H1 (cell line): Measurements from ENCODE around the gene SGMS1. TPM values are rescaled to one million over a fixed set of nuclear protein-coding genes. Genes with fewer than 3 reads are reported as not detected.
"Not testable (repeated sequence)": the region's sequence is repeated elsewhere in the genome, so short reads cannot be mapped to it uniquely, and the experiment has no call there.

Experiments used
- CTCF ChIA-PET: fragments of 300-600 bp; sonication (Branson Sonifier 250); formaldehyde crosslinking; loops from one replicate; lab custom pipeline; 2021; ENCODE audit not compliant: partially characterized antibody; lab: Charles Lee
- POLR2A ChIA-PET: fragments of 300-600 bp; sonication (Branson Sonifier 250); formaldehyde crosslinking; loops from one replicate; lab custom pipeline; 2021; ENCODE audit warnings: inconsistent platforms; ENCODE audit not compliant: partially characterized antibody; lab: Charles Lee
- DNase-seq, 2 experiments: peaks; one replicate each; pipeline versions ENCODE4 v3.0.0 to v3.0.0-alpha.2; 2010 to 2022; ENCODE audit warnings: low spot score in 2 of 2, low read depth in 1 of 2, mixed read lengths in 1 of 2
- FAIRE-seq: peaks from 2 replicates; lab custom pipeline; 2011; peaks lifted over from hg19 to GRCh38; lab: Jason Lieb, UNC
- H2AFZ ChIP-seq: 2 replicates; pipeline ENCODE4 v1.8.1; 2012; ENCODE audit warnings: low read length, inconsistent platforms
- H2AK5ac ChIP-seq: 2 replicates; pipeline ENCODE4 v1.6.1; 2013; ENCODE audit warnings: low read depth, low read length
- H2BK120ac ChIP-seq: replicated peaks from 2 replicates; pipeline ENCODE3; 2013; ENCODE audit warnings: low read depth, low read length, inconsistent platforms
- H2BK12ac ChIP-seq: 2 replicates; pipeline ENCODE4 v1.6.1; 2013; ENCODE audit warnings: low read depth, low read length
- H2BK15ac ChIP-seq: 2 replicates; pipeline ENCODE4 v1.6.1; 2013; ENCODE audit warnings: low read length
- H2BK20ac ChIP-seq: 2 replicates; pipeline ENCODE4 v1.6.1; 2013; ENCODE audit warnings: low read length
- H2BK5ac ChIP-seq: 2 replicates; pipeline ENCODE4 v1.6.1; 2013; ENCODE audit warnings: low read depth, low read length
- H3K14ac ChIP-seq: 2 replicates; pipeline ENCODE4 v1.6.1; 2013; ENCODE audit warnings: inconsistent platforms; ENCODE audit not compliant: insufficient read length
- H3K18ac ChIP-seq: 2 replicates; pipeline ENCODE4 v1.6.1; 2013; ENCODE audit warnings: low read length; ENCODE audit errors: extremely low read depth
- H3K23ac ChIP-seq: 2 replicates; pipeline ENCODE4 v1.6.1; 2013; ENCODE audit warnings: inconsistent platforms; ENCODE audit not compliant: insufficient read length
- H3K23me2 ChIP-seq: 2 replicates; pipeline ENCODE4 v1.6.1; 2013; ENCODE audit warnings: low read depth, low read length
- H3K27ac ChIP-seq: 2 replicates; pipeline ENCODE4 v1.6.1; 2011; ENCODE audit warnings: low read depth, low read length, inconsistent platforms
- H3K27me3 ChIP-seq, 4 experiments: replicated peaks in 1 of 4; 1 replicate in 1 of 4; 2 replicates in 3 of 4; pipeline versions ENCODE4 v1.6.1 to v1.8.1; 2011 to 2013; ENCODE audit warnings: low read length in 3 of 4, mild to moderate bottlenecking in 3 of 4, inconsistent platforms in 2 of 4, mixed read lengths in 2 of 4, moderate library complexity in 1 of 4; ENCODE audit not compliant: control insufficient read depth in 3 of 4, insufficient read depth in 3 of 4; ENCODE audit errors: extremely low read depth in 1 of 4
- H3K36me3 ChIP-seq, 4 experiments: 2 replicates each; pipeline versions ENCODE4 v1.6.1 to v1.8.1; 2011 to 2013; ENCODE audit warnings: mild to moderate bottlenecking in 4 of 4, low read length in 3 of 4, moderate library complexity in 2 of 4, control low read depth in 1 of 4, inconsistent platforms in 1 of 4; ENCODE audit not compliant: insufficient read depth in 4 of 4, control insufficient read depth in 2 of 4
- H3K4ac ChIP-seq: replicated peaks from 2 replicates; pipeline ENCODE3; 2013; ENCODE audit warnings: low read length, low read depth, mixed read lengths, inconsistent platforms; ENCODE audit not compliant: insufficient read length
- H3K4me1 ChIP-seq, 4 experiments: replicated peaks in 1 of 4; 1 replicate in 1 of 4; 2 replicates in 3 of 4; pipeline versions ENCODE4 v1.6.1 to v1.8.1; 2011 to 2013; ENCODE audit warnings: low read length in 3 of 4, inconsistent platforms in 2 of 4, mixed read lengths in 1 of 4; ENCODE audit not compliant: insufficient read depth in 4 of 4, control insufficient read depth in 3 of 4
- H3K4me2 ChIP-seq, 2 experiments: 2 replicates each; pipeline versions ENCODE4 v1.6.1 to v1.8.1; 2011 to 2013; ENCODE audit warnings: low read depth in 2 of 2, low read length in 2 of 2, control low read depth in 1 of 2, inconsistent platforms in 1 of 2, mild to moderate bottlenecking in 1 of 2; ENCODE audit not compliant: insufficient read depth in 1 of 2
- H3K4me3 ChIP-seq, 4 experiments: fragments of 200-600, 300-600 bp in 1 of 4; sonication (generic), shearing (Covaris generic), sonication (Bioruptor Twin) in 1 of 4; 2 replicates each; pipeline versions ENCODE4 v1.5.1 to v1.8.1; 2011 to 2016; ENCODE audit warnings: low read length in 4 of 4, low read depth in 3 of 4, control low read depth in 2 of 4, inconsistent platforms in 2 of 4, mild to moderate bottlenecking in 2 of 4, mixed read lengths in 1 of 4, moderate library complexity in 1 of 4; ENCODE audit not compliant: insufficient read depth in 2 of 4; ENCODE audit errors: extremely low read depth in 1 of 4
- H3K56ac ChIP-seq: replicated peaks from 2 replicates; pipeline ENCODE3; 2013; ENCODE audit warnings: low read depth, mild to moderate bottlenecking, mixed read lengths, low read length, inconsistent platforms; ENCODE audit not compliant: insufficient read length
- H3K79me1 ChIP-seq: 2 replicates; pipeline ENCODE4 v1.6.1; 2013; ENCODE audit warnings: low read depth, low read length, control low read depth
- H3K79me2 ChIP-seq, 2 experiments: 2 replicates each; pipeline versions ENCODE4 v1.6.1 to v1.8.1; 2012 to 2013; ENCODE audit warnings: low read length in 2 of 2, mild to moderate bottlenecking in 2 of 2, inconsistent platforms in 1 of 2; ENCODE audit not compliant: insufficient read depth in 2 of 2, control insufficient read depth in 1 of 2
- H3K9ac ChIP-seq, 4 experiments: replicated peaks in 1 of 4; 1 replicate in 1 of 4; 2 replicates in 3 of 4; pipeline versions ENCODE4 v1.6.1 to v1.8.1; 2011 to 2013; ENCODE audit warnings: low read depth in 3 of 4, low read length in 3 of 4, control low read depth in 2 of 4, mild to moderate bottlenecking in 2 of 4, moderate library complexity in 2 of 4, inconsistent platforms in 1 of 4; ENCODE audit errors: extremely low read depth in 1 of 4
- H3K9me3 ChIP-seq, 2 experiments: 2 replicates each; pipeline versions ENCODE4 v1.6.1 to v1.8.1; 2012 to 2013; ENCODE audit warnings: mild to moderate bottlenecking in 2 of 2, moderate library complexity in 2 of 2, control low read depth in 1 of 2, inconsistent platforms in 1 of 2, low read depth in 1 of 2, low read length in 1 of 2, mixed read lengths in 1 of 2; ENCODE audit not compliant: insufficient read depth in 2 of 2
- H4K20me1 ChIP-seq, 2 experiments: replicated peaks in 1 of 2; 2 replicates each; pipeline versions ENCODE3 to v1.8.1; 2011 to 2013; ENCODE audit warnings: inconsistent platforms in 2 of 2, low read length in 2 of 2, mild to moderate bottlenecking in 1 of 2; ENCODE audit not compliant: insufficient read depth in 2 of 2, control insufficient read depth in 1 of 2
- H4K5ac ChIP-seq: 2 replicates; pipeline ENCODE4 v1.6.1; 2013; ENCODE audit warnings: low read length, low read depth, mixed read lengths, inconsistent platforms; ENCODE audit not compliant: insufficient read length
- H4K8ac ChIP-seq: 2 replicates; pipeline ENCODE4 v1.8.0; 2013; ENCODE audit warnings: mild to moderate bottlenecking, moderate library complexity, low read length, inconsistent platforms; ENCODE audit not compliant: insufficient read depth; ENCODE audit errors: extremely low read depth
- H4K91ac ChIP-seq: replicated peaks from 2 replicates; pipeline ENCODE3; 2013; ENCODE audit warnings: low read length, mixed read lengths, inconsistent platforms; ENCODE audit not compliant: insufficient read length
- EP300 ChIP-seq, 2 experiments: IDR thresholded peaks; 1 replicate in 1 of 2; 2 replicates in 1 of 2; pipeline ENCODE4 v1.6.1; 2011 to 2012; ENCODE audit warnings: low read depth in 2 of 2, low read length in 2 of 2, mild to moderate bottlenecking in 2 of 2, borderline replicate concordance in 1 of 2, inconsistent platforms in 1 of 2, moderate library complexity in 1 of 2
- WGBS, 2 experiments: shearing (Covaris generic) in 1 of 2; methylation state at CpG; one replicate each; pipeline versions ENCODE4 v1.1.6 to v1.1.7; 2013 to 2015; ENCODE audit warnings: low lambda C conversion rate in 2 of 2, mixed read lengths in 2 of 2, inconsistent platforms in 1 of 2, low coverage in 1 of 2, missing lambda C conversion rate in 1 of 2; ENCODE audit not compliant: insufficient replicate concordance in 2 of 2, insufficient coverage in 1 of 2, insufficient read length in 1 of 2; ENCODE audit errors: extremely low coverage in 1 of 2, missing lambda C conversion rate in 1 of 2; 5-methylcytosine and 5-hydroxymethylcytosine counted together
- polyA plus RNA-seq, 7 experiments: library from polyadenylated mRNA; depleted of rRNA in 3 of 7; stranded (reverse) in 5 of 7; unstranded in 2 of 7; fragments of >200 nt in 5 of 7; fragments of 200-250 nt in 2 of 7; gene quantifications; 1 replicate in 5 of 7; 2 replicates in 1 of 7; 4 replicates in 1 of 7; pipeline versions ENCODE4 v1.2.1 to v1.2.3, GENCODE V29; 2011 to 2013; ENCODE audit warnings: missing spikeins in 2 of 7, mixed read lengths in 2 of 7
- total RNA-seq: library from RNA; stranded (reverse); fragmentation: NEBNext Ultra II Directional; extraction: Animal tissue kit (Norgen Biotek cat#: 25700); gene quantifications from 2 replicates; pipeline ENCODE4 v1.2.1, GENCODE V29; 2021

Gene SGMS1
- total and polyA plus RNA-seq, 2 of the 8 experiments (the other 6 are each of a cell fraction or from before 2014, with no cell fraction given) = 6.0 to 15.6 TPM

GRCh38 chr10:50445777-50446176 lies 178.0 kb downstream of the SGMS1 start:
- H3K27ac ChIP-seq, H4K5ac ChIP-seq, H3K23me2 ChIP-seq, DNase-seq, H3K4ac ChIP-seq, H2AFZ ChIP-seq, H2BK120ac ChIP-seq, H3K36me3 ChIP-seq, FAIRE-seq, H3K9ac ChIP-seq, H2BK12ac ChIP-seq, H4K91ac ChIP-seq, H2BK20ac ChIP-seq, H2BK15ac ChIP-seq, H3K23ac ChIP-seq, H3K18ac ChIP-seq, H3K4me2 ChIP-seq, H2AK5ac ChIP-seq, H4K20me1 ChIP-seq, H3K56ac ChIP-seq, POLR2A ChIA-PET, CTCF ChIA-PET, H2BK5ac ChIP-seq, H3K4me1 ChIP-seq, H3K79me2 ChIP-seq, H3K14ac ChIP-seq, H4K8ac ChIP-seq, H3K79me1 ChIP-seq, H3K4me3 ChIP-seq, H3K9me3 ChIP-seq, H3K27me3 ChIP-seq: not testable (repeated sequence)
- 52% methylated on average over 5 of the region's 5 CpGs; no CpG with 5 or more reads in 1 of the 2 experiments for WGBS, 2 experiments
- TF ChIP-seq EP300 (IDR thresholded peaks at IDR 0.05; ENCODE audit: borderline replicate concordance in 1 of 2, low read depth in 2 of 2, low read length in 2 of 2) = peak in 1 of 2 experiments; percentile 36; a peak in 1 of 3 replicates
